Non-pigmented ciliary epithelial cell (primary cell): ENCODE measurements around the gene TIE1.

ENCODE experiments used
- DNase-seq: peaks from one replicate; pipeline ENCODE4 v3.0.0-alpha.2; 2010; ENCODE audit warnings: low read depth

The TIE1 gene

DNA sequence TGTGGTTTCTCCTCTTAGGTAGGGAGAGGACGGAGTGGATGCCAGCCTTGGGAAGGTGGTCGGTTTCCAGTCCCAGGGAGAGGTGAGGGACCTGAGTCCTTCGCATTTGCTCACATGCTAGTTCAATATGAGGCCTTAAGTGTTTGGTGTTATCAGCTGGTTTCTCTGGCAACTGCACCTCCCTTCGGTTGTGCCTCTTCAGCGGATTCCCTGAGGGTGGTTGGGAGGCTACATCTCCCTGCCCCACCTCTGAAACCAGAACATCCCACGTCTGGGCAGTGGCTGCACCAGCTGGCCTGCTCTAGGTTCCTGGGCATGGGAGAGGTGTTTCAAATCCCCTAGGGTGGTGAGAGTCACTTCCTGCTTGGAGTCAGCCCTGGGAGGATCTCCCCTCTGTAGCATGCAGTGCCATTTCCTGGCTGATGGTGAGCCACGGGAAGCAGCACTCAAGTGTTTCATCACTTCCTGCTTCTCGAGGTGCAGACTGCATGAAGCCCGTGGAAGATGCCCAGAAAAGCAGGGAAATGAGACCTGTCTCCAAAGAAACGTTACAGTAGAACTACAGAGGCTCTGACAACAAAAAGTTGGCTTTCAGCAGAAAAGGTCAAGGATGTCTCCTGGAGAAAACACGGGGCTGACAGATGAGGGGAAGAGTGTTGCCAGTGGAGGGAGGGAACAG lies 26.5 kb upstream of the TIE1 start:
- DNase-seq, result no peak

GRCh38 chr1:43274804-43275180 lies 26.0 kb upstream of the TIE1 start:
- DNase-seq, result no peak

DNA sequence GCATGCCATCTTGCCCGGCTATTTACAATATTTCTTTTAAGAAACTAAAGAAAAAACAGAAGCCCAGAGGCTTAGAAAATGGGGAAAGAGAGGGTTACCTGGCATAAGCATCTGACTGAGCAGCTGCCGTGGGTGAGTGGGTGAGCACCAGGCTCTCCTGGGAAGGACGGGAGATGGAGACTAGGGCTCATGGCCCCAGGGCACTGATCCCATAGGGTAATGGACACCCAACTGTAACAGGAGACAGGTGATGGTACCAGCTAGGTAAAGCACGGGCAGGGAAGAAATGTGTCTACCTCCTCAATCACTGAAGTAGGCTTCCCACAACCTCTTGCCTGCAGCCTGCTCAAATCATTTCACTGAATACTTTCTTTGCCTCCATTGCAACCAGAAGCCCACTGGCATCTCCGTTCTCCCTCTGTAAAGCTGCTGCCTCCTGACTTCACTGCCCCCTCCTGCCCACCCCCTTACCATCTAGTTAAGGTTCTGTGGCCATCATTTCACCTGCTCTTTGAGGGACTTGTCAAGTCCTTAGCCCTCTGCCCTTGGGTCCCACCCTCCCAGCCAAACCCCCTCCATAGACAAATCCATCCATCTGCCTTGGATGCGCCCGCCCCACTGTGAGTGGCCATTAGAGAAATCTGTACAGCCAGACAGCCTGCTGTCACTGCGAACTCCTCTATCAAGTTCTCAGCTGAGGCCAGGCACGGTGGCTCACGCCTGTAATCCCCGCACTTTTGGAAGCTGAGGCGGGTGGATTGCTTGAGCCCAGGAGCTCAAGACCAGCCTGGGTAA lies 24.8 kb upstream of the TIE1 start:
- DNase-seq, result no peak

DNA sequence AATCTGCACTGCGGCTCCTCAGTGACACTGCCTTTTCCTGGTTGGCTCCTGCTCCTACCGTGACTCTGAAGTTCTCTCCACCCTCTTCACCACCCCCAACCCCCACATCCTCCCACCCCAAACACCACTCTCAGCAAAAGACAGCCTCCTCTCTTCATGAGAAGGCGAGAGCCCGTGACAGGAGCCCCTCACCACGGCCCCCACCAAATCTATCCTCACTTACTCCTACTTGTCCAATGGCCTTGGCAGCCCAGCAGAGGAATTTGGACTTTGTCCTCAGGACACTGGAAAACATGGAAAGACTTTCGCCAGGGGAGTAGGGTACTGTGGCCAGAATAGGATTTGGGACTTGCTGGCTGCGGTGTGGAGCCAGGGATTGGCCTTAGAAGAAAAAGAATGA lies 24.1 kb upstream of the TIE1 start:
- no peak for DNase-seq

- no peak for DNase-seq
These were observed 23.5 kb upstream of the TIE1 start for GRCh38 chr1:43277116-43277876.

GRCh38 chr1:43279161-43279560 lies 21.6 kb upstream of the TIE1 start:
- no peak for DNase-seq

GRCh38 chr1:43279666-43280065 lies 21.1 kb upstream of the TIE1 start:
- DNase-seq, result no peak

DNA sequence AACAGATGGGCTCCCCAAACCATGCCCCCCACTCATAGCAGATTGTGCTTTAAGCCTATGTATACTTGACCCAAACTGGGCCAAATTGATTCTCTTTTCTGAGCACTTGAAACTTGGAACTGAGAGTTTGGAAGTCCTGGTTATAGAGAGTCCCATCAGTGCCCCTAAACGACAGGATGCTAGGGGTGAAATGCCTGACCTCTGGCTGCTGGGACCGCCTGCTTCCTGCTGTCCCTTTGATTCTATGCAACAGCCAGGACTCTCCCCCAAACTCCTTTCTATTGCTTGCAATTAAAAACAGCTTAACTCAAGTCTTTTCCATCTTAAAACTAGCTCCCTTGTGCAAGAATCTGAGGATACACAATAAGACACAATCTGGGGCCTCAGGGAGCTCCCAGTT lies 20.1 kb upstream of the TIE1 start:
- DNase-seq, result no peak

- no peak for DNase-seq
These were observed 18.3 kb upstream of the TIE1 start for GRCh38 chr1:43282220-43283195.

DNA sequence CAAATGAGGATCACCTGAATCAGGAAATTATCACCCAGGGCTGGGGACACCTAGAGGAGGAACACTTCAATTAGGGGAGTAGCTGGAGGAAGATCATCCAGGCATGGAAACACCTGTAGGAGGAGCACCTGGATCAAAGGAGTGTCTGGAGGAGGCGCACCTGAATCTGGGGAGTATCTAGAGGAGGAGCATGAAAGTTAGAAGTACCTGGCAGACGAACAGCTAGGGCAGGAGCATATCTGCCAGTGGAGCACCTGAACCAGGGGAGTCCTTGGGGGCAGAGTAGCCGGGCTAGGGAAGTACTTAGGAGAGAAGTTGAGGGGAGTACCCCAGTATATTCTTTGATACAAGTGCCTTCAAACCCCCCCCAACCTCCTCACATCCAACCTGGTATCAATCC lies 16.7 kb upstream of the TIE1 start:
- no peak for DNase-seq

DNA sequence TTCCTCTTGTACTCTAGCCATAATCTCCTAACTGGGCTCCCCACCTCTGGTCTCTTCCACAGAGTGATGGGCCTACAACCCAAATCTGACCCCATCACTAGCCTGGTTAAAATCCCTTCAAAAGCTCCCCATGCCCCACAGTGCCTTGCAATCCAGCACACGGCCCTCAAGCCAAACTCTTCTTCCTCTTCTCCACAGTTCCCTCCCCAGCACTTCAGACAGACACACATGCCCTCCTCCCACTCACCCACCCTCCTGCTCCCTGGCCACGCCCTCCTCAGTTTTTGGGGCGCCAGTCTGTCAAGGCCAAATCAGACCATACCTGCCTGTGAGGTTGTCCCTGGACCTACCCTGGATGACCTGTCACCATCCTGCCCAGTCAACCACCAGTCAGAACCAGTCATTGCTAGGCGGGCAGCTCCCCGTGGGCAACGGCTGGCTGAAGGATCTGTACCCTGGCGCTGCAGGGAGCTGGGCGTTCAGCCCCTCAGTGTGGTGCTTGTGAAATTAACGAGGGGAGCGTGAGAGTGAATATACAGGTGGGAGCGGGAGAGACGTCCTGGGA lies 16.2 kb upstream of the TIE1 start:
- no peak for DNase-seq

DNA sequence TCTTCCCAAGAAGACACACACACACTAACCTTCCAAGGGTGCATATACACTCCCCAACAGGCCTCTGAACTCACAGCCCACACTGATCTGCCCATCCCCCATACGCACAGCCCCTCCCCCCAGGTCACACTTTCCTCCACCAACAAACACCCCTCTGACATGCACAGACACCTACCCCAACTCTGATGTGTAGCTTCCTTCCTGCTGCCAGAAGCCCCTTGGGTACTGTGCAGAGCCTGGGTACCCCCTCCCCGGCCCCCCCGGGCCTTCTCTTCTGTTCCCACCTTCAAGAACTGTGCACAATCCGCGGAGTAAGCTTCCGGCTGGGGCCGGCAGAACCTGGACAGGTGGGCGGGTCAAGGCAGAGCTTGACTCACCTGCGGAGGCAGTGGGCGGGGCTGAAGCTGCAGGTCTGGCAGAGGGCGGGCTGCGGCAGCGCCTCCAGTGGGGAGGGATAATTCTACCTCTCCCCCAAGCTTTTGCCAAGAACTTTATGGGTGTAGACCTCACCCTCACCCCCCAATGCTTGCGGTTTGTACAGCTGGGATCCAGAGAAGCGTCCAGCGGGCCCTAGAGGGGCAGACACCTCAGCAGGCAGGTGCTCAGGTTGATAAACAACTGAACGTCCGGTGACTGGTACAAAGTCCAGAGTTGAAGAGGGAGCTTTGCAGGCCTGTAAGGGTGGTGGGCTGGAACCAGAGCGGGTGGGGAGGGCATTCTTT lies 15.4 kb upstream of the TIE1 start, which contains the start of gene C1orf210:
Gene C1orf210, minus strand, starts transcription at position 313 of the 722 bp plus-strand sequence. CDS start 2,311 bp downstream, outside the sequence.
- no peak for DNase-seq

DNA sequence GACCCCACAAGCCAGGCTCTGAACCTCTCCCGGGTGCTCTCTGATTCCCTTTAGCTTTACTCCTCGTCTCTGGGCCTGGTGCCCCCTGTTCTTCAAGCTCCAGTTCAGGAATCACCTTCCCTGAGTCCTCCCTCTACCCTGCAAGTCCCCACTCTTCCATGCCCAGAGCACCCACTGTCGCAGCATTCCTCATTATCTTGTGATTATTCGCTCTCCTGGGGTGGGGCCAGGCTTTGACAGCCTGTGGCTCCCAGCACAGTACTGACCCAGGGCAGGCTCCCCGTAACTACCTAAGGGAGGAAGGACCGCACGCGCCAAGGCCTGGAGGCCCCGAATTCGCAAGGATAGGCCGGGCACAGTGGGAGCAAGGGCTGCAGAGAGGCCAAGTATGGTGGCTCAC lies 14.7 kb upstream of the TIE1 start:
- DNase-seq, result no peak

DNA sequence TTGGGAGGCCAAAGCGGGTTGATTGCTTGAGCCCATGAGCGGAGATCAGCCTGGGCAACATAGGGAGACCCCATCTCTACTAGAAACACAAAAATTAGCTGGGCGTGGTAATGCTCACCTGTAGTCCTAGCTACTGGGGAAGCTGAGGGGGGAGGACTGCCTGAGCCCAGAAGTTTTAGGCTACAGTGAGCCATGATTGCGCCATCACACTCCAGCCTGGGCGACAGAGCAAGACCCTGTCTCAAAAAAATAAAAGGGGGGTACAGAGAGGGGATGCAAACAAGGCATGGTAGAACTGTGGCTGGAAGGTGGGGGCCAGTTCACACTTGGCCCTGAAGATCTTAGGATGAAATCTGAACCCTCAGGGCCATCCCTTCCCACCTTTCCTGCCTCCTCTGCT lies 14.2 kb upstream of the TIE1 start:
- no peak for DNase-seq

DNA sequence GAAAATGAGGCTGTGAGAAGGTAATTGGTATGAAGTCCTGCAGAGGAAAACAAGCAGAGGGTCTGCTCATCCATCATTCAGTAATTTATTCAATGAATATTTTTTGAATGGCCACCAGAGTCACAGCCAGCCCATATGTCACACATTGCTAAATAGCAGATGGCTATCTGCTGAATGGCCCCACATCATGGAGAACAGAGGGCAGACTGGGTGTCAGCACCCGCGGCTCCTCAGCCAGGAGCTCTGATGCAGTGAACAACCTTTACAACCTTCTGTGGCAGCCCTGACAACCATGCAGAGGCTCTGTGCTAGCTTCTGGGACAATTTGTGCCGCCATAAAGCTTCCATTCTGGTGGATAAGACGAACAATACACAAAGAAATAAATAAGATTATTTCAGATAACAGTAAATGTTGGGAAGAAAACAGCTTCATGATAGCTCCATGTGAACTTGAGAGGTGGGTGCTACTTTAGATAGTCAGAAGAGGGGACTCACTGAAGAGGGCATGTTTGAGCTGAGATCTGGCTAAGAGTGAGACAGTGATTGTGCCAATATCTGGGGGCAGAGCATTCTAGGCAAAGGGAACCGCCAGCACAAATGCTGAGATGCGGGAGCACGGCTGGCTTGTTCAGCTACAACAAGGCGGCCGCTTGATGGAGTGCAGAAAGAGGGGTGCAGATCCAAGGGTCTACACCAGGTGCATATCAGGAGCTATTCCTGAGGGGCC lies 12.6 kb upstream of the TIE1 start:
- no peak for DNase-seq

DNA sequence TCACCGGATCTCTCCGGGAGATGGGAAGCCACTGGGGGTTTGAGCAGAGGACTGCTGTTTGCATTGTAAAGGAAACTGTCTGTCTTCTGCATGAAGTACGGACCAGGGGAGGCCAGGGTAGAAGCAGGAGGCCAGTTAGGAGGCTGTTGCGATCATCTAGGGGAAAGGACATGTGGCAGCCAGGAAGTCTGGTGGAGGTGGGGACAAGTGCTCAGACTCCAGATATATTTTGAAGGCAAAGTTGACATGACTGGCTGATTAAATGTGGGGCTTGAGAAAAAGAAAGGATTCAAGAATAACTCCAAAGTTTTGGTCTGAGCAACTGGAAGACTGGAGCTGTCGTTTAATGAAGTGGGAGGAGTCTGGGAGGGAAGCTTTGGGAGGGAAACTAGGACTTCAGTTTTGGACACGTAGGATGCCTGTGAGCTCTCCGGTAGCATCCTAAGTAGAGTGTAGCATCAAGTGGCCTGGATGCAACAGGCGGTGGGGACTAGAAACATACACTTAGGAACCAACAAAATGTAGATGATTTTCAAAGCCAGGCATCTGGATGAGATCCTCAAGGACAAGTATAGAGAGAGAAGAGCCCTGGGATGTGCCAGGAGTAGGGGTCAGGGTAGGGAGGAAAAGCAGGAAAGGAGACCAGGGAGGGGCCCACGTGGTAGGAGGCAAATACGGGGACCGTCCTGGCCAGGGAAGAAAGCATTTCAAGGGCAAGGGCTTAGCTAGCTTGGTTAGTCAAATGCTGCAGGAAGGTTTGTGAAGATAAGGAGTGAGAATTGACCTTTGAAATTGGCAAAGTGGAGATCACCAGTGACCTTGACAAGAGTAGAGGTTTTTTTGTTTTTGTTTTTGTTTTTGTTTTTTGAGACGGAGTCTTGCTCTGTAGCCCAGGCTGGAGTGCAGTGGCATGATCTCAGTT lies 11.7 kb upstream of the TIE1 start:
- DNase-seq, result no peak

- no peak for DNase-seq
These were observed 8.6 kb upstream of the TIE1 start for GRCh38 chr1:43292216-43292615.

DNA sequence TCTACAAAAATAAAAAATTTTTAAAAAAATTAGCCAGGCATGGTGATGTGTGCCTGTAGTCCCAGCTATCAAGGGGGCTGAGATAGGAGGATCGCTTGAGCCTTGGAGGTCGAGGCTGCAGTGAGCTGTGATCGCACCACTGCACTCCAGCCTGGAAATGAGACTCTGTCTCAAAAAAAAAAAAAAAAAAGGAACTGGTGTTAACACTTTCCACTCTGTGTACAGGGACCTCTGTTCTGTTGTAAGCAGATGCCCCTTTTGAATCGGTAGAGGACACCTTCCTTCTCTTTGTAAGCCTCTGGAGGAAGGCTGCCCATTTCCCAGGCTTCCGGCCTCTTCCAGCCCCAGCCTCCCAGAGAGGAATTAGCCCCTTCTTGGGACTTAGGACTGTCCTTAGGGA lies 8.1 kb upstream of the TIE1 start:
- no peak for DNase-seq

- no peak for DNase-seq
These were observed 7.6 kb upstream of the TIE1 start for GRCh38 chr1:43293176-43293575.
